K562 (cell line): Measurements from ENCODE around the gene FGFR1OP2. TPM values are rescaled to one million over a fixed set of nuclear protein-coding genes. Genes with fewer than 3 reads are reported as not detected.
A peak's percentile ranks its signal among the peaks of the same experiment; 100 is the strongest.

Source experiments
- BCL6 ChIP-seq: fragments of 250-450 bp; sonication (Bioruptor Pico); IDR thresholded peaks from 2 replicates; pipeline ENCODE4 v1.4.0; 2020
- CHD1 ChIP-seq: fragments of 200-600 bp; sonication (generic); IDR thresholded peaks from one replicate; pipeline ENCODE4 v1.6.1; 2012; ENCODE audit warnings: mild to moderate bottlenecking, moderate library complexity, low read length, inconsistent platforms
- DIDO1 ChIP-seq: fragments of 450-650 bp; IDR thresholded peaks from 2 replicates; pipeline ENCODE4 v1.6.1; 2016; ENCODE audit warnings: low read depth, missing biosample characterization, missing genetic modification characterization
- ETV5 ChIP-seq: sonication (generic); formaldehyde crosslinking; IDR thresholded peaks from 2 replicates; pipeline ENCODE4 v1.4.0; 2020; ENCODE audit warnings: low read depth, mild to moderate bottlenecking, missing genetic modification reagents
- KAT7 ChIP-seq: sonication (generic); formaldehyde crosslinking; IDR thresholded peaks from 2 replicates; pipeline ENCODE4 v1.8.0; 2022; ENCODE audit warnings: missing genetic modification reagents, mild to moderate bottlenecking, borderline replicate concordance
- KLF16 ChIP-seq: IDR thresholded peaks from 2 replicates; pipeline ENCODE4 v1.6.1; 2016; ENCODE audit warnings: antibody characterized with exemption
- RBBP5 ChIP-seq: fragments of 200-600 bp; sonication (generic); IDR thresholded peaks from 2 replicates; pipeline ENCODE4 v1.6.1; 2012; ENCODE audit warnings: borderline replicate concordance, mild to moderate bottlenecking, low read length, control low read depth, inconsistent platforms; ENCODE audit not compliant: insufficient read depth, poor library complexity, severe bottlenecking
- RHOXF2B ChIP-seq: fragments of 250-450 bp; sonication (Bioruptor Pico); conservative IDR thresholded peaks from 2 replicates; pipeline ENCODE4 v1.5.1; 2021
- ZC3H4 ChIP-seq: sonication (generic); formaldehyde crosslinking; IDR thresholded peaks from 2 replicates; pipeline ENCODE4 v1.9.0; 2021; ENCODE audit warnings: missing genetic modification reagents, borderline replicate concordance
- polyA plus RNA-seq, 8 experiments: library from polyadenylated mRNA; depleted of rRNA in 4 of 8; stranded (reverse) in 5 of 8; unstranded in 3 of 8; fragments of >200 nt; fragmentation: Nextera tagmentation in 2 of 8; fragmentation: Illumina TruSeq in 1 of 8; extraction: Ambion mirVana in 2 of 8; extraction: Trizol in 1 of 8; gene quantifications; 2 replicates each; pipeline versions ENCODE4 v1.2.1 to v1.2.3, GENCODE V29; 2011 to 2014; ENCODE audit warnings: inconsistent platforms in 1 of 8, missing spikeins in 1 of 8
- total RNA-seq, 7 experiments: library from RNA; depleted of rRNA in 6 of 7; stranded (reverse); fragments of >200 nt in 6 of 7; fragmentation: Illumina TruSeq in 2 of 7; extraction: Trizol in 2 of 7; gene quantifications; 2 replicates each; pipeline versions ENCODE4 v1.2.1 to v1.2.3, GENCODE V29; 2011 to 2021; ENCODE audit warnings: low replicate concordance in 1 of 7
- TF ChIP-seq, protein P1 (sequence below), 2 experiments: IDR thresholded peaks; 2 replicates each; pipeline ENCODE4 v1.6.1; 2012; ENCODE audit warnings: improper control_type of control experiment in 2 of 2, low read depth in 2 of 2, low read length in 2 of 2, borderline replicate concordance in 1 of 2
- TF ChIP-seq, protein P2 (sequence below): sonication (generic); formaldehyde crosslinking; IDR thresholded peaks from 2 replicates; pipeline ENCODE4 v1.8.0; 2022; ENCODE audit warnings: mild to moderate bottlenecking, missing genetic modification reagents
- TF ChIP-seq, protein P3 (sequence below): fragments of 250-450 bp; sonication (Bioruptor Pico); IDR thresholded peaks from 2 replicates; pipeline ENCODE4 v1.4.0; 2020; ENCODE audit warnings: mild to moderate bottlenecking, moderate library complexity
- TF ChIP-seq, protein P4 (sequence below): fragments of 250-450 bp; sonication (Bioruptor Pico); IDR thresholded peaks from 2 replicates; pipeline ENCODE4 v1.8.0; 2022; ENCODE audit warnings: inconsistent platforms
- TF ChIP-seq, protein P5 (sequence below), 2 experiments: fragments of 200-800 bp in 1 of 2; sonication (Bioruptor generic) in 1 of 2; sonication (generic) in 1 of 2; formaldehyde crosslinking in 1 of 2; IDR thresholded peaks in 1 of 2; conservative IDR thresholded peaks in 1 of 2; 2 replicates each; pipeline versions ENCODE4 v1.5.0 to v1.6.1; 2016 to 2020; ENCODE audit warnings: missing compliant biosample characterization in 1 of 2, missing genetic modification characterization in 1 of 2, missing genetic modification reagents in 1 of 2

The FGFR1OP2 gene
- total and polyA plus RNA-seq, 9 of the 15 experiments (the other 6 are each of a cell fraction or from before 2014, with no cell fraction given), result 31.6 to 49.0 (median 37.1) TPM

DNA sequence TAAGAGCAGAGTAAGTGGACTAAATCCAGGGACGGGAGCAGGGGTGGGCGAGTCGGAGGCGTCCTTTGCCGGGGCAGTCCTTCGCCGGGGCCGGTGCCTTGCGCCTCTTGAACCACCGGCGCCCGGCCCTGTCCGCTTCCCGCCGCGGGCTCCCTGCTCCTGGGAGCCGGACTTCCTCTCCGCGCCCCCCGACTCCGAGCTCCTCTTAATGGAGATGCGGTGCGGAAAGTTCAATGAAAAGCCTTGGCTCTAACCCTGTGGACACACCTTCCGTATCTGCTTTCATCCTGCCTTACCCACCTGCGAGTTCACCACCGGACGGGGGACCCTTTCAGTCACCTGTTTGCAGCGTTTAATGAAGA, 412 bp downstream of the FGFR1OP2 start (continued):
- TF ChIP-seq, protein P1, sequence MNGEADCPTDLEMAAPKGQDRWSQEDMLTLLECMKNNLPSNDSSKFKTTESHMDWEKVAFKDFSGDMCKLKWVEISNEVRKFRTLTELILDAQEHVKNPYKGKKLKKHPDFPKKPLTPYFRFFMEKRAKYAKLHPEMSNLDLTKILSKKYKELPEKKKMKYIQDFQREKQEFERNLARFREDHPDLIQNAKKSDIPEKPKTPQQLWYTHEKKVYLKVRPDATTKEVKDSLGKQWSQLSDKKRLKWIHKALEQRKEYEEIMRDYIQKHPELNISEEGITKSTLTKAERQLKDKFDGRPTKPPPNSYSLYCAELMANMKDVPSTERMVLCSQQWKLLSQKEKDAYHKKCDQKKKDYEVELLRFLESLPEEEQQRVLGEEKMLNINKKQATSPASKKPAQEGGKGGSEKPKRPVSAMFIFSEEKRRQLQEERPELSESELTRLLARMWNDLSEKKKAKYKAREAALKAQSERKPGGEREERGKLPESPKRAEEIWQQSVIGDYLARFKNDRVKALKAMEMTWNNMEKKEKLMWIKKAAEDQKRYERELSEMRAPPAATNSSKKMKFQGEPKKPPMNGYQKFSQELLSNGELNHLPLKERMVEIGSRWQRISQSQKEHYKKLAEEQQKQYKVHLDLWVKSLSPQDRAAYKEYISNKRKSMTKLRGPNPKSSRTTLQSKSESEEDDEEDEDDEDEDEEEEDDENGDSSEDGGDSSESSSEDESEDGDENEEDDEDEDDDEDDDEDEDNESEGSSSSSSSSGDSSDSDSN (IDR thresholded peaks at IDR 0.05; ENCODE audit: borderline replicate concordance in 1 of 2, low read depth in 2 of 2, low read length in 2 of 2), result peak in 1 of 2 experiments; percentile 71; a peak in 1 of 4 replicates
- TF ChIP-seq ZC3H4 (CRISPR knock-in tag) (no peak), BCL6 (CRISPR knock-in tag) (no peak), CHD1 (peak; percentile 66), ETV5 (CRISPR knock-in tag) (peak; percentile 10; the same call in 1 of the 2 replicates), RBBP5 (peak; percentile 88), DIDO1 (tag) (0 out of 2 replicates have a peak, but pooled peaks have one; percentile 5), RHOXF2B (CRISPR knock-in tag) (no peak), KLF16 (no peak), KAT7 (CRISPR knock-in tag) (peak; percentile 40; the same call in 1 of the 2 replicates)
- TF ChIP-seq, protein P2, sequence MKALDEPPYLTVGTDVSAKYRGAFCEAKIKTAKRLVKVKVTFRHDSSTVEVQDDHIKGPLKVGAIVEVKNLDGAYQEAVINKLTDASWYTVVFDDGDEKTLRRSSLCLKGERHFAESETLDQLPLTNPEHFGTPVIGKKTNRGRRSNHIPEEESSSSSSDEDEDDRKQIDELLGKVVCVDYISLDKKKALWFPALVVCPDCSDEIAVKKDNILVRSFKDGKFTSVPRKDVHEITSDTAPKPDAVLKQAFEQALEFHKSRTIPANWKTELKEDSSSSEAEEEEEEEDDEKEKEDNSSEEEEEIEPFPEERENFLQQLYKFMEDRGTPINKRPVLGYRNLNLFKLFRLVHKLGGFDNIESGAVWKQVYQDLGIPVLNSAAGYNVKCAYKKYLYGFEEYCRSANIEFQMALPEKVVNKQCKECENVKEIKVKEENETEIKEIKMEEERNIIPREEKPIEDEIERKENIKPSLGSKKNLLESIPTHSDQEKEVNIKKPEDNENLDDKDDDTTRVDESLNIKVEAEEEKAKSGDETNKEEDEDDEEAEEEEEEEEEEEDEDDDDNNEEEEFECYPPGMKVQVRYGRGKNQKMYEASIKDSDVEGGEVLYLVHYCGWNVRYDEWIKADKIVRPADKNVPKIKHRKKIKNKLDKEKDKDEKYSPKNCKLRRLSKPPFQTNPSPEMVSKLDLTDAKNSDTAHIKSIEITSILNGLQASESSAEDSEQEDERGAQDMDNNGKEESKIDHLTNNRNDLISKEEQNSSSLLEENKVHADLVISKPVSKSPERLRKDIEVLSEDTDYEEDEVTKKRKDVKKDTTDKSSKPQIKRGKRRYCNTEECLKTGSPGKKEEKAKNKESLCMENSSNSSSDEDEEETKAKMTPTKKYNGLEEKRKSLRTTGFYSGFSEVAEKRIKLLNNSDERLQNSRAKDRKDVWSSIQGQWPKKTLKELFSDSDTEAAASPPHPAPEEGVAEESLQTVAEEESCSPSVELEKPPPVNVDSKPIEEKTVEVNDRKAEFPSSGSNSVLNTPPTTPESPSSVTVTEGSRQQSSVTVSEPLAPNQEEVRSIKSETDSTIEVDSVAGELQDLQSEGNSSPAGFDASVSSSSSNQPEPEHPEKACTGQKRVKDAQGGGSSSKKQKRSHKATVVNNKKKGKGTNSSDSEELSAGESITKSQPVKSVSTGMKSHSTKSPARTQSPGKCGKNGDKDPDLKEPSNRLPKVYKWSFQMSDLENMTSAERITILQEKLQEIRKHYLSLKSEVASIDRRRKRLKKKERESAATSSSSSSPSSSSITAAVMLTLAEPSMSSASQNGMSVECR (CRISPR knock-in tag), result peak; percentile 76
- TF ChIP-seq, protein P3, sequence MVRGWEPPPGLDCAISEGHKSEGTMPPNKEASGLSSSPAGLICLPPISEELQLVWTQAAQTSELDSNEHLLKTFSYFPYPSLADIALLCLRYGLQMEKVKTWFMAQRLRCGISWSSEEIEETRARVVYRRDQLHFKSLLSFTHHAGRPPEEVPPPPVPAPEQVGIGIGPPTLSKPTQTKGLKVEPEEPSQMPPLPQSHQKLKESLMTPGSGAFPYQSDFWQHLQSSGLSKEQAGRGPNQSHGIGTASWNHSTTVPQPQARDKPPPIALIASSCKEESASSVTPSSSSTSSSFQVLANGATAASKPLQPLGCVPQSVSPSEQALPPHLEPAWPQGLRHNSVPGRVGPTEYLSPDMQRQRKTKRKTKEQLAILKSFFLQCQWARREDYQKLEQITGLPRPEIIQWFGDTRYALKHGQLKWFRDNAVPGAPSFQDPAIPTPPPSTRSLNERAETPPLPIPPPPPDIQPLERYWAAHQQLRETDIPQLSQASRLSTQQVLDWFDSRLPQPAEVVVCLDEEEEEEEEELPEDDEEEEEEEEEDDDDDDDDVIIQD (CRISPR knock-in tag), result no peak
- TF ChIP-seq, protein P4, sequence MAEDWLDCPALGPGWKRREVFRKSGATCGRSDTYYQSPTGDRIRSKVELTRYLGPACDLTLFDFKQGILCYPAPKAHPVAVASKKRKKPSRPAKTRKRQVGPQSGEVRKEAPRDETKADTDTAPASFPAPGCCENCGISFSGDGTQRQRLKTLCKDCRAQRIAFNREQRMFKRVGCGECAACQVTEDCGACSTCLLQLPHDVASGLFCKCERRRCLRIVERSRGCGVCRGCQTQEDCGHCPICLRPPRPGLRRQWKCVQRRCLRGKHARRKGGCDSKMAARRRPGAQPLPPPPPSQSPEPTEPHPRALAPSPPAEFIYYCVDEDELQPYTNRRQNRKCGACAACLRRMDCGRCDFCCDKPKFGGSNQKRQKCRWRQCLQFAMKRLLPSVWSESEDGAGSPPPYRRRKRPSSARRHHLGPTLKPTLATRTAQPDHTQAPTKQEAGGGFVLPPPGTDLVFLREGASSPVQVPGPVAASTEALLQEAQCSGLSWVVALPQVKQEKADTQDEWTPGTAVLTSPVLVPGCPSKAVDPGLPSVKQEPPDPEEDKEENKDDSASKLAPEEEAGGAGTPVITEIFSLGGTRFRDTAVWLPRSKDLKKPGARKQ (CRISPR knock-in tag), result no peak
- TF ChIP-seq, protein P5, sequence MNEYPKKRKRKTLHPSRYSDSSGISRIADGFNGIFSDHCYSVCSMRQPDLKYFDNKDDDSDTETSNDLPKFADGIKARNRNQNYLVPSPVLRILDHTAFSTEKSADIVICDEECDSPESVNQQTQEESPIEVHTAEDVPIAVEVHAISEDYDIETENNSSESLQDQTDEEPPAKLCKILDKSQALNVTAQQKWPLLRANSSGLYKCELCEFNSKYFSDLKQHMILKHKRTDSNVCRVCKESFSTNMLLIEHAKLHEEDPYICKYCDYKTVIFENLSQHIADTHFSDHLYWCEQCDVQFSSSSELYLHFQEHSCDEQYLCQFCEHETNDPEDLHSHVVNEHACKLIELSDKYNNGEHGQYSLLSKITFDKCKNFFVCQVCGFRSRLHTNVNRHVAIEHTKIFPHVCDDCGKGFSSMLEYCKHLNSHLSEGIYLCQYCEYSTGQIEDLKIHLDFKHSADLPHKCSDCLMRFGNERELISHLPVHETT (CRISPR knock-in tag; conservative IDR thresholded peaks at IDR 0.05 in 1 of 2, IDR thresholded peaks at IDR 0.05 in 1 of 2), result peak in 1 of 2 experiments; percentile 72; a peak in 1 of 4 replicates
- TF ChIP-seq, all 486 proteins: peak for 21
